ENCODE results near the gene PFN3.

PFN3 gene

GRCh38 chr5:177364159-177364962 lies 36.1 kb downstream of the PFN3 start:
- no peak for DNase-seq (ENCODE audit: low read depth in 1 of 2, low spot score in 1 of 2)
- Histone ChIP-seq H3K27ac (replicated peaks) (no peak overlapping the region), H3K27me3 (ENCODE audit: insufficient read depth, poor library complexity, severe bottlenecking) (no peaks in the 10 kb centered on the region), H3K4me3 (replicated peaks; ENCODE audit: insufficient read depth, low read length) (no peak overlapping the region)
- TF ChIP-seq POLR2AphosphoS5 (IDR thresholded peaks at IDR 0.05; ENCODE audit: low read depth) (no peak), CTCF (IDR thresholded peaks at IDR 0.05; ENCODE audit: insufficient read depth, low read length) (no peak), SPI1 (IDR thresholded peaks at IDR 0.05; ENCODE audit: borderline replicate concordance, low read depth) (no peak), GABPA (IDR thresholded peaks at IDR 0.05; ENCODE audit: low read depth) (no peak), REST (IDR thresholded peaks at IDR 0.05; ENCODE audit: insufficient replicate concordance, low read depth) (no peak)

- Histone ChIP-seq H3K4me3 (replicated peaks; ENCODE audit: insufficient read depth, low read length) (no peak overlapping the region), H3K27me3 (ENCODE audit: insufficient read depth, poor library complexity, severe bottlenecking) (no peaks in the 10 kb centered on the region), H3K27ac (replicated peaks) (no peak overlapping the region)
- TF ChIP-seq REST (IDR thresholded peaks at IDR 0.05; ENCODE audit: insufficient replicate concordance, low read depth), result no peak
- no peak for TF ChIP-seq SPI1 (IDR thresholded peaks at IDR 0.05; ENCODE audit: borderline replicate concordance, low read depth)
- TF ChIP-seq POLR2AphosphoS5 (IDR thresholded peaks at IDR 0.05; ENCODE audit: low read depth), result no peak
- no peak for TF ChIP-seq GABPA (IDR thresholded peaks at IDR 0.05; ENCODE audit: low read depth)
- TF ChIP-seq CTCF (IDR thresholded peaks at IDR 0.05; ENCODE audit: insufficient read depth, low read length), result no peak
- DNase-seq (ENCODE audit: low read depth in 1 of 2, low spot score in 1 of 2), result no peak
Measured at GRCh38 chr5:177363565-177363964, 36.9 kb downstream of the PFN3 start.

- no peak for DNase-seq (ENCODE audit: low read depth in 1 of 2, low spot score in 1 of 2)
- peak overlapping the region; percentile 7; the same call in 1 of the 2 replicates for H3K4me3 ChIP-seq (replicated peaks; ENCODE audit: insufficient read depth, low read length)
- peak overlapping the region; percentile 25; the same call in 1 of the 2 replicates for H3K27ac ChIP-seq (replicated peaks)
- H3K27me3 ChIP-seq (ENCODE audit: insufficient read depth, poor library complexity, severe bottlenecking), result no peaks in the 10 kb centered on the region
- TF ChIP-seq CTCF (IDR thresholded peaks at IDR 0.05; ENCODE audit: insufficient read depth, low read length), result no peak
- TF ChIP-seq REST (IDR thresholded peaks at IDR 0.05; ENCODE audit: insufficient replicate concordance, low read depth), result no peak
- TF ChIP-seq SPI1 (IDR thresholded peaks at IDR 0.05; ENCODE audit: borderline replicate concordance, low read depth), result no peak
- no peak for TF ChIP-seq POLR2AphosphoS5 (IDR thresholded peaks at IDR 0.05; ENCODE audit: low read depth)
- no peak for TF ChIP-seq GABPA (IDR thresholded peaks at IDR 0.05; ENCODE audit: low read depth)
Measured at GRCh38 chr5:177362610-177363507, 37.6 kb downstream of the PFN3 start.
